ENCODE measurements around the gene ALDH1L1.

ALDH1L1 gene

GRCh38 chr3:126194713-126195305 lies 14.4 kb upstream of the ALDH1L1 start:
- no peak for DNase-seq (ENCODE audit: low read depth)

GRCh38 chr3:126191246-126191645 lies 10.9 kb upstream of the ALDH1L1 start:
- DNase-seq (ENCODE audit: low read depth) = no peak

GRCh38 chr3:126187920-126188319 lies 7.5 kb upstream of the ALDH1L1 start:
- DNase-seq (ENCODE audit: low read depth) = no peak

- no peak for DNase-seq (ENCODE audit: low read depth)
These were observed 6.4 kb upstream of the ALDH1L1 start for GRCh38 chr3:126186749-126187148.

- DNase-seq (ENCODE audit: low read depth) = no peak
These were observed 5.9 kb upstream of the ALDH1L1 start for GRCh38 chr3:126186271-126186670.

GRCh38 chr3:126184465-126185000 lies 4.1 kb upstream of the ALDH1L1 start:
- no peak for DNase-seq (ENCODE audit: low read depth)

GRCh38 chr3:126181398-126181725 lies 976 bp upstream of the ALDH1L1 start:
- DNase-seq (ENCODE audit: low read depth) = no peak

GRCh38 chr3:126179825-126180476 lies 435 bp downstream of the ALDH1L1 start:
- no peak for DNase-seq (ENCODE audit: low read depth)

- DNase-seq (ENCODE audit: low read depth) = no peak
These were observed 10.2 kb downstream of the ALDH1L1 start for GRCh38 chr3:126170073-126170777.

- no peak for DNase-seq (ENCODE audit: low read depth)
These were observed 12.8 kb downstream of the ALDH1L1 start for GRCh38 chr3:126167566-126167965.

- no peak for DNase-seq (ENCODE audit: low read depth)
These were observed 14.4 kb downstream of the ALDH1L1 start for GRCh38 chr3:126166009-126166408.

- DNase-seq (ENCODE audit: low read depth) = no peak
These were observed 19.1 kb downstream of the ALDH1L1 start for GRCh38 chr3:126161309-126161708.

- no peak for DNase-seq (ENCODE audit: low read depth)
These were observed 19.9 kb downstream of the ALDH1L1 start for GRCh38 chr3:126160243-126161210.

GRCh38 chr3:126159476-126159875 lies 20.9 kb downstream of the ALDH1L1 start:
- DNase-seq (ENCODE audit: low read depth) = no peak

- no peak for DNase-seq (ENCODE audit: low read depth)
These were observed 21.4 kb downstream of the ALDH1L1 start for GRCh38 chr3:126158912-126159454.

GRCh38 chr3:126158016-126158911 lies 22.1 kb downstream of the ALDH1L1 start:
- DNase-seq (ENCODE audit: low read depth) = no peak

- no peak for DNase-seq (ENCODE audit: low read depth)
These were observed 23.2 kb downstream of the ALDH1L1 start for GRCh38 chr3:126157083-126157768.

GRCh38 chr3:126156468-126156867 lies 23.9 kb downstream of the ALDH1L1 start:
- no peak for DNase-seq (ENCODE audit: low read depth)

- DNase-seq (ENCODE audit: low read depth) = no peak
These were observed 24.6 kb downstream of the ALDH1L1 start for GRCh38 chr3:126155819-126156218.

GRCh38 chr3:126155280-126155640 lies 25.1 kb downstream of the ALDH1L1 start:
- DNase-seq (ENCODE audit: low read depth) = no peak
